GM23338 (cell line): ENCODE measurements around the gene GNS. TPM values are rescaled to one million over a fixed set of nuclear protein-coding genes. Genes with fewer than 3 reads are reported as not detected.

ENCODE experiments used
- ATAC-seq: fragments of 200-7000 bp; cut with Tn5 transposase; 3 replicates; pipeline ENCODE4 v1.9.1; 2020
- DNase-seq: peaks from one replicate; pipeline ENCODE4 v3.0.0-alpha.2; 2015; ENCODE audit warnings: low spot score
- H2AFZ ChIP-seq: fragments of 200-600 bp; sonication (generic); 2 replicates; pipeline ENCODE4 v1.8.0; 2016; ENCODE audit warnings: antibody characterized with exemption, mild to moderate bottlenecking, moderate library complexity
- H3F3A ChIP-seq: fragments of 200-600 bp; sonication (generic); replicated peaks from 2 replicates; pipeline ENCODE4 v1.8.0; 2017; ENCODE audit warnings: antibody characterized with exemption, mixed run types, low read depth
- H3K27ac ChIP-seq: fragments of 200-600 bp; sonication (generic); 2 replicates; pipeline ENCODE4 v1.6.1; 2016; ENCODE audit warnings: low read depth
- H3K27me3 ChIP-seq: fragments of 200-600 bp; sonication (generic); 2 replicates; pipeline ENCODE4 v1.8.0; 2016; ENCODE audit warnings: mild to moderate bottlenecking, mixed run types, moderate library complexity; ENCODE audit not compliant: insufficient read depth
- H3K36me3 ChIP-seq: fragments of 200-600 bp; sonication (generic); 2 replicates; pipeline ENCODE4 v1.8.0; 2016; ENCODE audit warnings: mild to moderate bottlenecking; ENCODE audit not compliant: insufficient read depth
- H3K4me1 ChIP-seq: fragments of 200-600 bp; sonication (generic); 2 replicates; pipeline ENCODE4 v1.8.0; 2016; ENCODE audit warnings: mild to moderate bottlenecking, moderate library complexity; ENCODE audit not compliant: insufficient read depth
- H3K4me2 ChIP-seq: fragments of 200-600 bp; sonication (generic); 2 replicates; pipeline ENCODE4 v1.7.1; 2017; ENCODE audit warnings: mixed run types
- H3K4me3 ChIP-seq: fragments of 200-600 bp; sonication (generic); 2 replicates; pipeline ENCODE4 v1.6.1; 2016; ENCODE audit warnings: mixed run types
- H3K79me2 ChIP-seq: fragments of 200-600 bp; sonication (generic); replicated peaks from 2 replicates; pipeline ENCODE4 v1.8.0; 2017; ENCODE audit warnings: mild to moderate bottlenecking; ENCODE audit not compliant: insufficient read depth
- H3K9me2 ChIP-seq: fragments of 200-600 bp; sonication (generic); 2 replicates; pipeline ENCODE4 v1.8.0; 2017; ENCODE audit not compliant: insufficient read depth
- H4K20me1 ChIP-seq: fragments of 200-600 bp; sonication (generic); replicated peaks from 2 replicates; pipeline ENCODE4 v1.8.0; 2017; ENCODE audit warnings: mild to moderate bottlenecking; ENCODE audit not compliant: insufficient read depth
- H3K27ac Mint-ChIP-seq: 2 replicates; pipeline ENCODE4 v1.8.0; 2020; ENCODE audit warnings: inconsistent platforms, mild to moderate bottlenecking, moderate library complexity, mixed read lengths
- H3K27me3 Mint-ChIP-seq: 3 replicates; pipeline ENCODE4 v1.8.0; 2022; ENCODE audit warnings: low read depth, mild to moderate bottlenecking, moderate library complexity, mixed read lengths, inconsistent platforms; ENCODE audit not compliant: insufficient read depth, poor library complexity
- H3K36me3 Mint-ChIP-seq: 3 replicates; pipeline ENCODE4 v1.8.0; 2021; ENCODE audit warnings: low read depth, mild to moderate bottlenecking, inconsistent platforms, moderate library complexity, mixed read lengths
- H3K4me1 Mint-ChIP-seq: 3 replicates; pipeline ENCODE4 v1.8.0; 2020; ENCODE audit warnings: mild to moderate bottlenecking, inconsistent platforms, mixed read lengths
- H3K4me3 Mint-ChIP-seq: 3 replicates; pipeline ENCODE4 v1.8.0; 2021; ENCODE audit warnings: moderate library complexity, mild to moderate bottlenecking, inconsistent platforms, mixed read lengths
- H3K9me3 Mint-ChIP-seq: 3 replicates; pipeline ENCODE4 v1.8.0; 2020; ENCODE audit warnings: moderate library complexity, mild to moderate bottlenecking, inconsistent platforms, mixed read lengths
- CREB1 ChIP-seq: fragments of 250-450 bp; sonication (Bioruptor Pico); IDR thresholded peaks from 2 replicates; pipeline ENCODE4 v1.5.0; 2020; ENCODE audit warnings: low read depth, mild to moderate bottlenecking, moderate library complexity
- ETS1 ChIP-seq: IDR thresholded peaks from 2 replicates; pipeline ENCODE4 v1.6.1; 2016; ENCODE audit warnings: antibody characterized with exemption
- EZH2 ChIP-seq: fragments of 200-600 bp; sonication (generic); IDR thresholded peaks from one replicate; pipeline ENCODE4 v1.8.0; 2017; ENCODE audit warnings: antibody characterized with exemption, mild to moderate bottlenecking, low read depth; ENCODE audit not compliant: unreplicated experiment
- EZH2phosphoT487 ChIP-seq: fragments of 200-600 bp; sonication (generic); IDR thresholded peaks from one replicate; pipeline ENCODE4 v1.8.1; 2018; ENCODE audit warnings: antibody characterized with exemption; ENCODE audit not compliant: unreplicated experiment
- NANOG ChIP-seq: IDR thresholded peaks from 2 replicates; pipeline ENCODE4 v1.6.1; 2016; ENCODE audit warnings: antibody characterized with exemption, borderline replicate concordance
- POLR2AphosphoS5 ChIP-seq: IDR thresholded peaks from 2 replicates; pipeline ENCODE4 v1.6.1; 2016; ENCODE audit warnings: antibody characterized with exemption, low read depth
- REST ChIP-seq: IDR thresholded peaks from one replicate; pipeline ENCODE4 v1.6.1; 2018; ENCODE audit warnings: antibody characterized with exemption; ENCODE audit not compliant: unreplicated experiment
- STAT1 ChIP-seq: IDR thresholded peaks from one replicate; pipeline ENCODE4 v1.6.1; 2016; ENCODE audit warnings: antibody characterized with exemption; ENCODE audit not compliant: unreplicated experiment
- ZNF114 ChIP-seq: fragments of 250-450 bp; sonication (Bioruptor Pico); IDR thresholded peaks from 2 replicates; pipeline ENCODE4 v1.5.0; 2020; ENCODE audit warnings: mild to moderate bottlenecking, moderate library complexity
- ZNF462 ChIP-seq: fragments of 250-450 bp; sonication (Bioruptor Pico); IDR thresholded peaks from 2 replicates; pipeline ENCODE4 v1.5.0; 2020; ENCODE audit warnings: mild to moderate bottlenecking, moderate library complexity
- polyA plus RNA-seq: library from polyadenylated mRNA; unstranded; fragments of >200 nt; fragmentation: Nextera tagmentation; extraction: Ambion mirVana; gene quantifications from 2 replicates; pipeline ENCODE4 v1.2.1, GENCODE V29; 2016
- total RNA-seq: library from RNA; depleted of rRNA; stranded (reverse); fragments of >200 nt; shearing (Covaris generic); gene quantifications from 2 replicates; pipeline ENCODE4 v1.2.3, GENCODE V29; 2014

The GNS gene
- total and polyA plus RNA-seq, 2 experiments from 2014 or later, result 12.3 to 34.9 TPM

- no peak for TF ChIP-seq REST
- no peak for TF ChIP-seq POLR2AphosphoS5
- TF ChIP-seq EZH2phosphoT487, result no peak
- no peak for TF ChIP-seq STAT1
- TF ChIP-seq ZNF114 (CRISPR knock-in tag), result no peak
- no peak for TF ChIP-seq ZNF462 (CRISPR knock-in tag)
- no peak for TF ChIP-seq NANOG
Measured at GRCh38 chr12:64716371-64716770, 42.8 kb downstream of the GNS start (continued).

- Mint-ChIP-seq H3K9me3 (no peaks in the 10 kb centered on the region), H3K4me3 (no peak overlapping the region), H3K27me3 (no peaks in the 10 kb centered on the region), H3K36me3 (peaks cover 14% of the 10 kb centered on the region), H3K4me1 (no peaks in the 10 kb centered on the region), H3K27ac (no peak overlapping the region)
- H3K27me3 ChIP-seq, result no peaks in the 10 kb centered on the region
- no peaks in the 10 kb centered on the region for H3K79me2 ChIP-seq
- H3F3A ChIP-seq, result no peaks in the 10 kb centered on the region
- no peaks in the 10 kb centered on the region for H3K4me1 ChIP-seq
- ATAC-seq, result no peak
- H3K4me3 ChIP-seq, result no peak overlapping the region
- H2AFZ ChIP-seq, result no peak overlapping the region
- no peak for DNase-seq
- no peaks in the 10 kb centered on the region for H3K36me3 ChIP-seq
- H3K4me2 ChIP-seq, result no peak overlapping the region
- H3K9me2 ChIP-seq, result no peaks in the 10 kb centered on the region
- H3K27ac ChIP-seq, result no peak overlapping the region
- no peaks in the 10 kb centered on the region for H4K20me1 ChIP-seq
- no peak for TF ChIP-seq NANOG
- no peak for TF ChIP-seq EZH2
- TF ChIP-seq CREB1, result no peak
- TF ChIP-seq ETS1, result no peak
- no peak for TF ChIP-seq POLR2AphosphoS5
Measured at GRCh38 chr12:64714551-64714968, 44.6 kb downstream of the GNS start.
